Activated naive CD4-positive, alpha-beta T cell treated with anti-CD3 and anti-CD28 coated beads, Interleukin-2, amount 50 U/mL, for 24 hours (primary cell): ENCODE data around the gene PACSIN1.

ENCODE experiments used
- H3K27ac Mint-ChIP-seq: one replicate; pipeline ENCODE4 v1.8.0; 2021; ENCODE audit warnings: mild to moderate bottlenecking, mixed read lengths
- H3K27me3 Mint-ChIP-seq: one replicate; pipeline ENCODE4 v1.8.0; 2021; ENCODE audit warnings: mixed read lengths
- H3K36me3 Mint-ChIP-seq: one replicate; pipeline ENCODE4 v1.8.0; 2021; ENCODE audit warnings: mixed read lengths
- H3K4me1 Mint-ChIP-seq: one replicate; pipeline ENCODE4 v1.8.0; 2021; ENCODE audit warnings: mixed read lengths
- H3K4me3 Mint-ChIP-seq: one replicate; pipeline ENCODE4 v1.8.0; 2021; ENCODE audit warnings: mild to moderate bottlenecking, mixed read lengths
- H3K9me3 Mint-ChIP-seq: one replicate; pipeline ENCODE4 v1.8.0; 2021; ENCODE audit warnings: mixed read lengths

The PACSIN1 gene

GRCh38 chr6:34562350-34562749, 96.5 kb downstream of the PACSIN1 start:
- Mint-ChIP-seq H3K4me3 (no peak overlapping the region), H3K4me1 (no peaks in the 10 kb centered on the region), H3K36me3 (no peaks in the 10 kb centered on the region), H3K27me3 (no peaks in the 10 kb centered on the region), H3K27ac (no peak overlapping the region), H3K9me3 (no peaks in the 10 kb centered on the region)

DNA sequence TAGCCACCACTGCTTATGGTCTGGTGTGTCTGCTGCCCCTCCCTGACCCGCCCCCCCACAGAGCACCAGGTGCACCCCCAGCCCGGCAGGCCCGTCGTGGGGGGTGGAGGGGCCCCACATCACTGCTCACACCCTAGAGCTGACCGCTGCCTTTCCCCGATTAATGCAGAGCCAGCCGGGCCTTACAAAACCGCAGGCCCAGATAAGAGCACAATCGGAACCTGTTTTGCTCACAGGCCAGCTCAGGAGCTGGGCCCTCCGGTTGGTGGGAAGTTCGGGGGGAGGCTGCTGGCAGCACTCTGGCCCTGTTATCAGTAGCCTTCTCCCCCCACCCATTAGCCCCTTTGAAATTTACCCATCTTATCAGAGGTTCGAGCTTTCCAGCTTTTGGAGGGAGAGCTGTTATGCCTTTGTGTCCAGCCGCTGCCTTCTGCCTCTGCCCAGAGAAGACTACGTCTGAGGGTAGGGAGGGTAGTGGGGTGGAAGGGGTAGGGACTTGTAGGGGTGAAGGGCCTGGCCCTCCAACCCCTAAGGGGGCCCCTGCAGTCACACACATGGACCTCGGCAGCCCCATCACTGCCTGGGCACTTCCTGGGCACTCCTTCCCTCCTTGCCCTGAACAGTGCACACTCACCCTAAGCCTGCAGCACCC, 97.1 kb downstream of the PACSIN1 start:
- no peaks in the 10 kb centered on the region for H3K27me3 Mint-ChIP-seq
- no peaks in the 10 kb centered on the region for H3K9me3 Mint-ChIP-seq
- H3K36me3 Mint-ChIP-seq: no peaks in the 10 kb centered on the region
- no peak overlapping the region for H3K27ac Mint-ChIP-seq
- no peak overlapping the region for H3K4me3 Mint-ChIP-seq
- H3K4me1 Mint-ChIP-seq: no peaks in the 10 kb centered on the region

DNA sequence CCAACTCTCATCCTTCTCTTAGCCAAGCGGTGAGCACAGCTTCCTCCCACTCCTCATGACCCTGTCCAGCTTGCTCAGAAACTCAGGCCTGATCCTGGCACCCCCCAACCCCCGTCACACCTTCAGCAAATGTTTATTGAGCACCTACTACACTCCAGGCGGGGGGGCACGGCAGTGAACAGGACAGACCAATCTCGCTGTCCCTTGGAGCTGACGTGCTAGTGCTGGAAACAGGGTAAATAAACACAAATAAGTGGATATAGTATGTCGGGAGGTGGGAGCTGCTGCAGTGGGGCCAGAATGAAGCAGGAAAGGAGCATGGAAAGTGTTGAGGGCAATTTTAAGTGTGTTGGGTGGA, 97.6 kb downstream of the PACSIN1 start:
- Mint-ChIP-seq H3K4me3 (no peak overlapping the region), H3K4me1 (no peaks in the 10 kb centered on the region), H3K9me3 (no peaks in the 10 kb centered on the region), H3K36me3 (no peaks in the 10 kb centered on the region), H3K27ac (no peak overlapping the region), H3K27me3 (peaks cover 2% of the 10 kb centered on the region)

- no peaks in the 10 kb centered on the region for H3K9me3 Mint-ChIP-seq
- no peak overlapping the region for H3K4me3 Mint-ChIP-seq
- peaks cover 2% of the 10 kb centered on the region for H3K27me3 Mint-ChIP-seq
- H3K36me3 Mint-ChIP-seq: no peaks in the 10 kb centered on the region
- no peak overlapping the region for H3K27ac Mint-ChIP-seq
- no peaks in the 10 kb centered on the region for H3K4me1 Mint-ChIP-seq
Measured at GRCh38 chr6:34564181-34564580, 98.3 kb downstream of the PACSIN1 start.

DNA sequence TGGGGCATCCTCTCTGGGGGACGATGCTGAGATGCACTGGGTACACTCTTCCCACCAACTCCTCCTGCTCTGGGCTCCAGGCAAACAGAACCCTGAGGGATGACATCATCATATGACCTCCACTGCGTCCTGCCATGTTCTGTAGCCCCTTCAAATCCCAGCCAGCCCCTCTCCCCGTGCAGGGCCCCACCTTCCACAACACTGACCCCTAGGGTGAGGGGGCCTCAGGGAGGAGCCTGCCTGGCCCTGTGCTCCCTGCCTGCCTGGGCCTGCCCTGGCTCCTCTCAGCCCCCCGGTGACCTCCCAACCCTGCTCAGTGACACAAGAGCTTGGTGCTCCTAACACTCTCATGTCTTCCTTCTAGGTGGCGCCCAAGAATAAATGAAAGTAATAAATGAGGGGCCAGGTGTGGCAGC, 99.9 kb downstream of the PACSIN1 start:
- no peak overlapping the region for H3K4me3 Mint-ChIP-seq
- H3K9me3 Mint-ChIP-seq: no peaks in the 10 kb centered on the region
- H3K27me3 Mint-ChIP-seq: peaks cover 2% of the 10 kb centered on the region
- H3K36me3 Mint-ChIP-seq: no peaks in the 10 kb centered on the region
- H3K27ac Mint-ChIP-seq: no peak overlapping the region
- H3K4me1 Mint-ChIP-seq: no peaks in the 10 kb centered on the region

DNA sequence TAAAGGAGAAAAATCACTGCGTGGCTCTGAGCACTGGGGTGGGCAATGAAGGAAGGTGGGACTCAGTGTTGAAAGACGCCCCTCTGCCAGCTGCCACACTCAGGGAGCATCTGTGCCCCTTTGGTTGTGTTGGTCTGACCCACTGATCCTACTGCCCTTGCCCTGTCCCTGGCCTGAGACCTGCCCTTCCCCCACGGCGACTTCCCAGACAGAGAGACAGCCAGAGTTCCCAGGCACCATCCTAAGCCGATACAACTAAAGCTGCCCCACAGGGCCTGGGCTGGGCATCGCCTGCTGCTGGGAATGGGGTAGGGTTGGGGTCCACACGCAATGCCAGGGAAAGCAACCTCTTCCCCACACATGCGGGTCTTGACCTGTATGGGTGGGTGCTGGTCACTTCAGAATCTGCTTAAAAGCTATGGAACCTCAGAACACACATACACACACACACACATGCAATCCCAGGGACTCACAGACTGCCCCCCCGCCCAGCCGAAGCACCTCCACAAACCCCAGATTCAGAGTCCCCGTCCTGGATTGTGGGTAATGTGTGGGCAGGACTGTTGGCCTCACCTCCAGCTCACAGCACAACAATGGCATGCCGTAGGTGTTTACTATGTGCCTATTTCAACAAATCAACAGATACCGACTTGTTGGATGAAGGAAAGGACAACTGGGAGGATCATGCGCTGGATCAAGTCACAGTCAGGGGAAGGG, 101.1 kb downstream of the PACSIN1 start:
- Mint-ChIP-seq H3K27me3 (peaks cover 2% of the 10 kb centered on the region), H3K36me3 (no peaks in the 10 kb centered on the region), H3K4me3 (no peak overlapping the region), H3K9me3 (no peaks in the 10 kb centered on the region), H3K4me1 (no peaks in the 10 kb centered on the region), H3K27ac (no peak overlapping the region)

DNA sequence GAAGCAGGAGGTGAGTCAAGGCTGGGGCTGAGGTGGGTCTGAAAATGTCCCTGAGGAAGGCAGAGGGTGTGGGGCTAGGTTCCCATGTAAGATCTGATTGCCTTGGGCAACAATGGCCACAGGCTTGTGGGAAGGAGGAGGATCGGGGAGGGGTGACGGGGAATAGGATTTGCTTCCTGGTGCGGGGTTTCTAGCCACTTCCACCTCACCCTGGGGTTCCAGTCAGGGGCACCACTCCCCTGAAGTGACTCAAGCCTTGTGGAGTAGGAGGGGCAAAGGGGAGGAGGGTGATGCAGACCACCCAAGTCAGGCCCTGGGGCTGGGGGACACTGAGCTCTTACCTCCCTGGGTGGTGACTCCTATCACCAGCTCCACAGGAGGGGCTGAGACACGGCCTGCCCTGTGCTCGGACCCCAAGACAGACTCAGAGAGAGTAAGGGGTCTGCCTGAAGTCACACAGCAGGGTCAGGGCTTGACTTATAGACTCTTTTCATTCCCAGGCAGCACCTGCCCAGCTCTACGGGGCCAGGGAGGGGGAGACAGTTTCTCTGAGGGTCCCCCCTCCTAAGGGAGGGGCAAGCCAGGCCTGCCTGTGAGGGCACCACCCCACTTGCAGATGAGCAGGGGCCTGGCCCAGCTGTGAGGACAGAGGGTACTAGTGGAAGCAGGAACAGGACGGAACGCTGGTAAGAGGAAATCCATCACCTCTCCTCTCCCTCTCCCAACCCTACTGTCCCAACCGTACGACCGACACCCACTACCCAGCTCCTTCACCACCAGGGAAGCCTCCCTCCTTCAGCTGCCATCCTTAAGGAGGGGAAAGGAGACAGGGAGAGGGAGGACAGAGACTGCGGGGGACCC, 102.7 kb downstream of the PACSIN1 start:
- Mint-ChIP-seq H3K4me3 (no peak overlapping the region), H3K36me3 (no peaks in the 10 kb centered on the region), H3K27ac (no peak overlapping the region), H3K4me1 (no peaks in the 10 kb centered on the region), H3K9me3 (no peaks in the 10 kb centered on the region), H3K27me3 (peaks cover 2% of the 10 kb centered on the region)

GRCh38 chr6:34569361-34569973, 103.6 kb downstream of the PACSIN1 start:
- H3K36me3 Mint-ChIP-seq: no peaks in the 10 kb centered on the region
- H3K4me3 Mint-ChIP-seq: no peak overlapping the region
- H3K27ac Mint-ChIP-seq: no peak overlapping the region
- H3K9me3 Mint-ChIP-seq: no peaks in the 10 kb centered on the region
- peaks cover 2% of the 10 kb centered on the region for H3K27me3 Mint-ChIP-seq
- no peaks in the 10 kb centered on the region for H3K4me1 Mint-ChIP-seq

GRCh38 chr6:34570066-34570833, 104.4 kb downstream of the PACSIN1 start:
- H3K36me3 Mint-ChIP-seq: no peaks in the 10 kb centered on the region
- no peak overlapping the region for H3K4me3 Mint-ChIP-seq
- H3K9me3 Mint-ChIP-seq: no peaks in the 10 kb centered on the region
- H3K27me3 Mint-ChIP-seq: peaks cover 2% of the 10 kb centered on the region
- no peak overlapping the region for H3K27ac Mint-ChIP-seq
- H3K4me1 Mint-ChIP-seq: no peaks in the 10 kb centered on the region

GRCh38 chr6:34571388-34571787, 105.5 kb downstream of the PACSIN1 start:
- H3K27ac Mint-ChIP-seq: no peak overlapping the region
- H3K4me1 Mint-ChIP-seq: no peaks in the 10 kb centered on the region
- peaks cover 2% of the 10 kb centered on the region for H3K27me3 Mint-ChIP-seq
- no peaks in the 10 kb centered on the region for H3K36me3 Mint-ChIP-seq
- no peak overlapping the region for H3K4me3 Mint-ChIP-seq
- H3K9me3 Mint-ChIP-seq: no peaks in the 10 kb centered on the region

DNA sequence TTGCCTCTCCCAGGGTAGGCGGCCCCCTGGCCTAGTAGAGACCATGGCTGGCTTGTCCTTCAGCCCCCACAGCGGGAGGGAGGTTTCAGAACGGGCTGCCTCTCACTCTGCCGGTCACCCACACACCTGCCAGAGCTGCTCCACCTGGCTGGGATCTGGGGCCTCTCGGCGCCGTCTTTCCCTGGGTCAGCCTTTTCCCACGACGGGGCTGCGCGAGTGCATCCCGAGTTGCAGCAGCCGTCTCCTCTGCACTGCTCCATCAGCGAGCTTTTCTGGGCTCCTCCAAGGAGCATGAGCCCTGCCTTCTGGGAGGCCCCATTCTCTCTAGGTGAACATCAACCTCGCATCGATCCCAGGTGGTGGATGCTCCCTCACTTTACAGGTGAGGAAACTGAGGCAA, 106.1 kb downstream of the PACSIN1 start:
- Mint-ChIP-seq H3K9me3 (no peaks in the 10 kb centered on the region), H3K36me3 (no peaks in the 10 kb centered on the region), H3K27ac (no peak overlapping the region), H3K27me3 (peaks cover 2% of the 10 kb centered on the region), H3K4me3 (no peak overlapping the region), H3K4me1 (no peaks in the 10 kb centered on the region)

DNA sequence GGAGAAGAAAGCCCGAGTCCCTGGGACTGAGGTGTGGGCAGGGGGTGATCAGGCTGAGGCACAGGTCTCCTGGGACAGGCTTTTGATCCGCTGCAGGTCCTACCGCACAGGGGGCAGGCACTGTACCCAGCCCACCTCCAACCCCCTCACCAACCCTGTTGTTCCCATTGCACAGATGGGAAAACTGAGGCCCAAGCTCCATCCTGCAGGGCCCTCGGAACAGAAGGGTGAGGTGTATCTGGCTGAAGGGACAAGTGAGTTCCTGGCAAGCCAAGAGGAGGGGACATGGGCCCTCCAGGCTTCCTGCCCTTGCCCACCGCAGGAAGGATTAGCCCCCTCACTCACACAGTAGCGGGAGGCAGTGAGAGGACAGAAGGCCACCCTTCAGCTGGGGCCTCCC, 106.7 kb downstream of the PACSIN1 start:
- Mint-ChIP-seq H3K27ac (no peak overlapping the region), H3K36me3 (no peaks in the 10 kb centered on the region), H3K4me1 (no peaks in the 10 kb centered on the region), H3K9me3 (no peaks in the 10 kb centered on the region), H3K27me3 (peaks cover 2% of the 10 kb centered on the region), H3K4me3 (no peak overlapping the region)

GRCh38 chr6:34573567-34574183, 107.8 kb downstream of the PACSIN1 start:
- H3K4me1 Mint-ChIP-seq: no peaks in the 10 kb centered on the region
- peak overlapping the region; percentile 8 for H3K27ac Mint-ChIP-seq
- H3K4me3 Mint-ChIP-seq: no peak overlapping the region

GRCh38 chr6:34574647-34575293, 108.9 kb downstream of the PACSIN1 start:
- Mint-ChIP-seq H3K9me3 (no peaks in the 10 kb centered on the region), H3K4me3 (no peak overlapping the region), H3K27ac (no peak overlapping the region), H3K27me3 (no peaks in the 10 kb centered on the region), H3K4me1 (no peaks in the 10 kb centered on the region), H3K36me3 (no peaks in the 10 kb centered on the region)

More at GRCh38 chr6:34573567-34574183, 107.8 kb downstream of the PACSIN1 start:
- Mint-ChIP-seq H3K9me3 (no peaks in the 10 kb centered on the region), H3K36me3 (no peaks in the 10 kb centered on the region), H3K27me3 (no peaks in the 10 kb centered on the region)
